Activated B cell treated with CpG ODN at 0.5 μM for 24 hours (primary cell): Measurements from ENCODE around the gene LRCH1. TPM values are rescaled to one million over a fixed set of nuclear protein-coding genes. Genes with fewer than 3 reads are reported as not detected.

Experiments
- ATAC-seq: fragments of 200-7000 bp; cut with Tn5 transposase; one replicate; pipeline ENCODE4 v1.10.0; 2021; ENCODE audit warnings: low read depth, mild to moderate bottlenecking, moderate library complexity
- CTCF ChIA-PET: fragments of 350-600 bp; sonication (Branson Sonifier 250); formaldehyde crosslinking; loops from one replicate; lab custom pipeline; 2021; ENCODE audit warnings: antibody characterized with exemption; lab: Charles Lee
- POLR2A ChIA-PET: fragments of 350-600 bp; sonication (Branson Sonifier 250); formaldehyde crosslinking; loops from one replicate; lab custom pipeline; 2021; ENCODE audit warnings: antibody characterized with exemption; lab: Charles Lee
- DNase-seq: peaks from one replicate; pipeline ENCODE4 v3.0.0; 2022
- H3K27ac Mint-ChIP-seq: one replicate; pipeline ENCODE4 v1.8.0; 2020; ENCODE audit warnings: mixed read lengths
- H3K27me3 Mint-ChIP-seq: one replicate; pipeline ENCODE4 v1.8.0; 2021; ENCODE audit warnings: mixed read lengths
- H3K36me3 Mint-ChIP-seq: one replicate; pipeline ENCODE4 v1.8.0; 2021; ENCODE audit warnings: low read depth, mixed read lengths
- H3K4me1 Mint-ChIP-seq: one replicate; pipeline ENCODE4 v1.8.0; 2021; ENCODE audit warnings: mixed read lengths
- H3K4me3 Mint-ChIP-seq: one replicate; pipeline ENCODE4 v1.8.0; 2020; ENCODE audit warnings: mild to moderate bottlenecking, mixed read lengths
- H3K9me3 Mint-ChIP-seq: one replicate; pipeline ENCODE4 v1.8.0; 2020; ENCODE audit warnings: mixed read lengths
- intact Hi-C: fragments of 100-400 bp; cut with micrococcal nuclease; formaldehyde crosslinking; loops from one replicate; pipeline ENCODE4 v1.15.1; 2024
- total RNA-seq: library from RNA; stranded (reverse); gene quantifications from 2 replicates; pipeline ENCODE4 v1.2.3, GENCODE V29; 2022
- TF ChIP-seq, protein P1 (sequence below): fragments of 200-600 bp; IDR thresholded peaks from one replicate; pipeline ENCODE4 v1.8.0; 2022; ENCODE audit warnings: antibody characterized with exemption, mild to moderate bottlenecking

Gene LRCH1
- total RNA-seq, 1 donor from 2014 or later = 46.3 TPM

DNA sequence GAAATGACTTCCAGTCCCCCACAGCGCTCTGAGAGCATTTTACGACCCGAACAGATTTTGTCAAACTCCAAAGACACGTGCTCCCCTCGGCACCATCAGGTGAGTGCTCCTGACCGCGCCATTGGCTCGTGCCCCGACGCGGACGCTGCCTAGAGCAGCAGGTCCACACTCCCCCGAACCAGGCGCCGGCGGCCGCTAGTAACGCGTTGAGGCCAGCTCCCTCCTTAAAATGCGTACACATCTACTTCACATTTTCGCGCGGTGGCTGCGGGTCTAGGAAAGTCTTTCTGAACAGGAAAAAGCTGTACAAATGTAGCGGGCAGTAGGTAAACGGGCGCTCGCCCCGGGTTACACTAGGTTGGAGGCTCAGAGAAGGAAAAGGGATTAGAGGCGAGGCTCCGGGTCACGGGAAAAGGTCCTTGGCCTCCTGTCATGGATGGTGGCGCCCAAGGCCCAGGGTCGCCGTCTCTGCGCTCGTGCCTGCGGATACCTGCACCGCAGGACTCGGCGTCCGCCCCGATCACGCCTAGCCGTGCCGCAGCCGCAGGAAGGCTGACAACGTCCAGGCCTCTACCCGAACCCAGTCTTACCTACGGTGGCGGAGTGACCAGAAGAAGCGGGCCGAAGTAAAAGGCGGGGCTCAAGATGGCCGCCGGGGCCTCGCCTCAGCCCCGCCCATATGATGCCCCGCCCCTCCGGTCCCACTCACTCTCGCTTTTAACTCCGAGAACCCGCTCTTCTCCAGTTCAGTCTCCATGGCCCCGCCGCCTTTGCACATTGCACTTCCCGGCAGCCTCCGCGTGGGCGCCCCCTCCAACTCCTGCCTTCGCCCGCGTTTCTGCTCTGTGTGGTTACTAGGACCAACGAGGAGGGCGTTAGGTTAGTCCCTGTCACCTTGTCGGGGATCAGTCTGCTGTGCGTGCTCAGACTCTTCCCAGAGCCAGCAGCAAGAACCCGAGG lies 243.8 kb downstream of the LRCH1 start, which contains the start of gene ESD:
TSS of gene ESD (minus strand) at position 647 of the 960 bp plus-strand sequence. CDS start 5,748 bp downstream, outside the sequence.
- CTCF ChIA-PET = interaction anchor here (1.2 kb wide), 1 partner anchor 245 kb away, joined by 3 read pairs; no protein-coding TSS in a partner anchor
- no peaks in the 10 kb centered on the region for H3K27me3 Mint-ChIP-seq
- TF ChIP-seq, protein P1, sequence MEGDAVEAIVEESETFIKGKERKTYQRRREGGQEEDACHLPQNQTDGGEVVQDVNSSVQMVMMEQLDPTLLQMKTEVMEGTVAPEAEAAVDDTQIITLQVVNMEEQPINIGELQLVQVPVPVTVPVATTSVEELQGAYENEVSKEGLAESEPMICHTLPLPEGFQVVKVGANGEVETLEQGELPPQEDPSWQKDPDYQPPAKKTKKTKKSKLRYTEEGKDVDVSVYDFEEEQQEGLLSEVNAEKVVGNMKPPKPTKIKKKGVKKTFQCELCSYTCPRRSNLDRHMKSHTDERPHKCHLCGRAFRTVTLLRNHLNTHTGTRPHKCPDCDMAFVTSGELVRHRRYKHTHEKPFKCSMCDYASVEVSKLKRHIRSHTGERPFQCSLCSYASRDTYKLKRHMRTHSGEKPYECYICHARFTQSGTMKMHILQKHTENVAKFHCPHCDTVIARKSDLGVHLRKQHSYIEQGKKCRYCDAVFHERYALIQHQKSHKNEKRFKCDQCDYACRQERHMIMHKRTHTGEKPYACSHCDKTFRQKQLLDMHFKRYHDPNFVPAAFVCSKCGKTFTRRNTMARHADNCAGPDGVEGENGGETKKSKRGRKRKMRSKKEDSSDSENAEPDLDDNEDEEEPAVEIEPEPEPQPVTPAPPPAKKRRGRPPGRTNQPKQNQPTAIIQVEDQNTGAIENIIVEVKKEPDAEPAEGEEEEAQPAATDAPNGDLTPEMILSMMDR = no peak
- POLR2A ChIA-PET = interaction anchor here (0.9 kb wide), 1 partner anchor 15 kb away, joined by 3 read pairs; no protein-coding TSS in a partner anchor
- peaks cover 20% of the 10 kb centered on the region for H3K36me3 Mint-ChIP-seq
- H3K9me3 Mint-ChIP-seq = no peaks in the 10 kb centered on the region
- intact Hi-C loops = loop anchor here (2.0 to 10.0 kb wide), 6 partner anchors 244 to 1456 kb away; partner anchors contain the start of genes LRCH1, LRRC63, NUDT15 and SUCLA2
- H3K4me3 Mint-ChIP-seq = peak within 1 kb of the TSS; percentile 97
- peaks cover 38% of the 10 kb centered on the region for H3K4me1 Mint-ChIP-seq
- H3K27ac Mint-ChIP-seq = peak within 1 kb of the TSS; percentile 96
- peak; percentile 95 for ATAC-seq
- peak; percentile 86 for DNase-seq

DNA sequence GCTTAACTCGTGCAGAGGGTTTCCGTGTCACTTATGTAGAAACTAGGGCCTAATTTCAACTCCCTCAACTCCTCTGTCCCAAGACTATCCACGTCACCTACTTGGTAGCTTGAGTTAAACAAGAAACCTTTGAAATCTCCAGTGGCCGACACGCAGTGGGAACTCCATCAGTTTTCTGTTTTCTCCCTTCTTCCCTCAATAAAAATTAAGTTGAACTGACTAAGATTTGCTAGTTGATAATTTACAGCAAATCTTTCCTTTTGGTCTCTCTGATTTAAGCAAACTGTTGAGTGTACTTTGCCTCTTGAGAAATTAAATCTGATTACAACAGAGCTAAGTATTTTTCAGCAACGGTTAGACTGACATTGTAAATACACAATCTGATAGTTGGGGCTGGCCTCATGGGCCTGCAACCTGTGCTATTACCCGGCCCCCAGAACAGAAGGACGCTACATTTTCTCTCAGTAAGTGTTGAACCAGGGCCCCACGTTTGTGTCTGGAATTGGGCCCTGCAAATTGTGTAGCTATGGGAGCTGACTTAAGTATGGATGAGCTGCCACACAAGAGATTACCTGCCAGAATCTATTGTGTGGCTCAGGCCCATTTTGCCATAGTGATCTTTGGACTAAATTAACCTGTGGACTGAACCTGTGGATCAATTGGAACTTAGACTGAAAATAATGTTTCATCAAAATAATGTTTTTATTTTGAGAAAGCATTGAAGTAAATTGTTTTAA lies 244.7 kb downstream of the LRCH1 start:
- Mint-ChIP-seq H3K36me3 (peaks cover 17% of the 10 kb centered on the region), H3K4me3 (peak overlapping the region; percentile 97), H3K27ac (peak overlapping the region; percentile 96), H3K9me3 (no peaks in the 10 kb centered on the region), H3K4me1 (peaks cover 38% of the 10 kb centered on the region), H3K27me3 (no peaks in the 10 kb centered on the region)
- DNase-seq (no peak), ATAC-seq (no peak)
- POLR2A ChIA-PET = interaction anchor here (0.6 kb wide), 1 partner anchor 1240 kb away, joined by 3 read pairs; the partner anchor contains the start of gene NUDT15
- CTCF ChIA-PET = interaction anchor here (1.2 kb wide), 1 partner anchor 246 kb away, joined by 3 read pairs; no protein-coding TSS in a partner anchor
- intact Hi-C loops = loop anchor here (2.0 to 10.0 kb wide), 6 partner anchors 245 to 1457 kb away; partner anchors contain the start of genes LRCH1, LRRC63, NUDT15 and SUCLA2
- TF ChIP-seq, protein P1 = no peak

DNA sequence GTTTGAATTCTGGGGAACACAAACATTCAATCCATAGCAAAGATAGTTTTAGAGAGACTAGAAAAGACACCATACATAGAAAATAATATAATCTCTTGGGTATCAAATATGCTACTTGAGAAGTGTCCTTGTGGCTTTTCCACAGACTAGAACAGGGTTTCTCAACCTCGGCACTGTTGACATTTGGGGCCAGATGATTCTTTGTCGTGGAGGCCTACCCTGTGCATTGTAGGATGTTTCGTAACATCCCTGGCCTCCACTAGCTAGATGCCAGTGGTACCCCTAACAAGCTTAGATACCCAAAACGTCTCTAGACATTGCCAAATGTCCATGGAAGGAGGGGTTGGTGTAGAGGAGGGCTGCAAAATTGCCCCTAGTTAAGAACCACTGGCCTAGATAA lies 246.2 kb downstream of the LRCH1 start:
- peaks cover 14% of the 10 kb centered on the region for H3K36me3 Mint-ChIP-seq
- ChIA-PET POLR2A (no interaction called here), CTCF (no interaction called here)
- intact Hi-C loops = loop anchor here (5.0 to 10.0 kb wide), 2 partner anchors 584 to 1238 kb away; partner anchors contain the start of genes LRRC63 and NUDT15
- no peaks in the 10 kb centered on the region for H3K9me3 Mint-ChIP-seq
- DNase-seq (no peak), ATAC-seq (no peak)
- H3K4me1 Mint-ChIP-seq = peaks cover 32% of the 10 kb centered on the region
- no peak overlapping the region for H3K4me3 Mint-ChIP-seq
- TF ChIP-seq, protein P1 = no peak
- H3K27me3 Mint-ChIP-seq = peaks cover 4% of the 10 kb centered on the region
- H3K27ac Mint-ChIP-seq = no peak overlapping the region

DNA sequence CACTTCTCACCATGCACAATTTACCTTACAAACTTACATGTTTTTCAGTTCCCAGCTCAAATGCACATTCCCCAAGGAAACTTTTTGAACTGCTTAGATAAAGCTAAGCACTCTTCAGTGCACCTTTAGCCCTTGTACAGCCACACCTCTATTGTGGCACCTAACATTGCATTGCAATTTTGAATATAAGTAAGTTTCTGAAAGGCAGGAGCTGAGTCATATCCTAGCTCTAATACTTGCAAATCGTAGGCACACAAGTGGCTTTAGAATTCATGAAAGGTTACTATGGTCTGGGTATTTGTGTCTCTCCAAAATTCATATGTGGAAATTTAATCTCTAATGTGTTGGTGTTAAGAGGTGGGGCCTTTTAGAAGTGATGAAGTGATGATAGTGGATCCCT lies 248.9 kb downstream of the LRCH1 start:
- Mint-ChIP-seq H3K4me1 (peaks cover 10% of the 10 kb centered on the region), H3K4me3 (no peak overlapping the region), H3K27me3 (peaks cover 4% of the 10 kb centered on the region), H3K36me3 (peaks cover 4% of the 10 kb centered on the region), H3K27ac (no peak overlapping the region), H3K9me3 (no peaks in the 10 kb centered on the region)
- DNase-seq (no peak), ATAC-seq (no peak)
- TF ChIP-seq, protein P1 = no peak
- intact Hi-C loops = no loop called here
- ChIA-PET POLR2A (no interaction called here), CTCF (no interaction called here)

Other genes starting within 250 kb of the LRCH1 start
- 133 and 168 TPM in 2 replicates for gene RUBCNL, start 165.9 kb upstream of the LRCH1 start, total RNA-seq
- 73.5 and 74.2 TPM in 2 replicates for gene ESD, start 244.0 kb downstream of the LRCH1 start, total RNA-seq